CD14-positive monocyte (primary cell): Measurements from ENCODE around the gene KCNJ1. TPM values are rescaled to one million over a fixed set of nuclear protein-coding genes. Genes with fewer than 3 reads are reported as not detected.

ENCODE experiments used
- DNase-seq, 3 donors: peaks; one replicate each; pipeline ENCODE4 v3.0.0-alpha.2; 2011 to 2022
- H2AFZ ChIP-seq: 2 replicates; pipeline ENCODE4 v1.6.0; 2012; ENCODE audit warnings: mild to moderate bottlenecking, low read depth, low read length, inconsistent platforms; ENCODE audit not compliant: insufficient read depth, poor library complexity, severe bottlenecking
- H3K27ac ChIP-seq, 2 donors: 1 replicate in 1 of 2; 2 replicates in 1 of 2; pipeline ENCODE4 v1.5.1; 2012 to 2013; ENCODE audit warnings: low read length in 2 of 2, control low read depth in 1 of 2, inconsistent platforms in 1 of 2, low read depth in 1 of 2, mild to moderate bottlenecking in 1 of 2
- H3K27me3 ChIP-seq, 2 donors: one replicate each; pipeline versions ENCODE4 v1.6.0 to v1.6.1; 2011 to 2013; ENCODE audit warnings: low read length in 2 of 2; ENCODE audit not compliant: control insufficient read depth in 2 of 2, insufficient read depth in 2 of 2
- H3K36me3 ChIP-seq, 2 donors: replicated peaks in 1 of 2; 1 replicate in 1 of 2; 2 replicates in 1 of 2; pipeline versions ENCODE4 v1.5.1 to v1.6.1; 2012 to 2013; ENCODE audit warnings: low read length in 2 of 2, control low read depth in 1 of 2, inconsistent platforms in 1 of 2, mild to moderate bottlenecking in 1 of 2; ENCODE audit not compliant: insufficient read depth in 2 of 2, control insufficient read depth in 1 of 2
- H3K4me1 ChIP-seq, 2 donors: 1 replicate in 1 of 2; 2 replicates in 1 of 2; pipeline versions ENCODE4 v1.5.1 to v1.6.1; 2012 to 2013; ENCODE audit warnings: low read length in 2 of 2, control low read depth in 1 of 2, inconsistent platforms in 1 of 2, mild to moderate bottlenecking in 1 of 2, moderate library complexity in 1 of 2; ENCODE audit not compliant: insufficient read depth in 2 of 2, control insufficient read depth in 1 of 2
- H3K4me2 ChIP-seq: replicated peaks from 2 replicates; pipeline ENCODE3; 2012; ENCODE audit warnings: low read length, moderate library complexity, mild to moderate bottlenecking; ENCODE audit not compliant: poor library complexity, severe bottlenecking; ENCODE audit errors: extremely low read depth
- H3K4me3 ChIP-seq, 3 experiments: fragments of 200-600 bp in 1 of 3; sonication (generic) in 1 of 3; replicated peaks in 1 of 3; 1 replicate in 2 of 3; 2 replicates in 1 of 3; pipeline ENCODE4 v1.5.1; 2011 to 2013; ENCODE audit warnings: low read length in 3 of 3, mild to moderate bottlenecking in 3 of 3, control low read depth in 2 of 3, low read depth in 2 of 3, inconsistent platforms in 1 of 3, moderate library complexity in 1 of 3
- H3K79me2 ChIP-seq: 2 replicates; pipeline ENCODE4 v1.6.0; 2012; ENCODE audit warnings: mild to moderate bottlenecking, control low read depth, inconsistent platforms, low read length, moderate library complexity; ENCODE audit not compliant: insufficient read depth
- H3K9ac ChIP-seq: 2 replicates; pipeline ENCODE4 v1.6.0; 2017; ENCODE audit warnings: low read length, mild to moderate bottlenecking; ENCODE audit not compliant: insufficient read depth, poor library complexity, severe bottlenecking
- H3K9me3 ChIP-seq, 2 donors: replicated peaks in 1 of 2; 1 replicate in 1 of 2; 2 replicates in 1 of 2; pipeline versions ENCODE4 v1.5.1 to v1.6.1; 2012 to 2013; ENCODE audit warnings: low read length in 2 of 2, control low read depth in 1 of 2; ENCODE audit not compliant: control insufficient read depth in 1 of 2, insufficient read depth in 1 of 2
- H4K20me1 ChIP-seq: 2 replicates; pipeline ENCODE4 v1.6.0; 2012; ENCODE audit warnings: mild to moderate bottlenecking, low read length, control low read depth, moderate library complexity; ENCODE audit not compliant: insufficient read depth
- H3K27ac Mint-ChIP-seq, 7 donors: one replicate each; pipeline ENCODE4 v1.8.0; 2020; ENCODE audit warnings: mild to moderate bottlenecking in 7 of 7, mixed read lengths in 7 of 7, moderate library complexity in 6 of 7, inconsistent platforms in 2 of 7
- H3K27me3 Mint-ChIP-seq, 3 donors: one replicate each; pipeline ENCODE4 v1.8.0; 2021 to 2022; ENCODE audit warnings: low read depth in 3 of 3, mild to moderate bottlenecking in 3 of 3, mixed read lengths in 3 of 3, moderate library complexity in 3 of 3, inconsistent platforms in 1 of 3
- H3K36me3 Mint-ChIP-seq, 2 donors: one replicate each; pipeline ENCODE4 v1.8.0; 2020; ENCODE audit warnings: mixed read lengths in 2 of 2, inconsistent platforms in 1 of 2, mild to moderate bottlenecking in 1 of 2
- H3K4me1 Mint-ChIP-seq: one replicate; pipeline ENCODE4 v1.8.0; 2020; ENCODE audit warnings: mild to moderate bottlenecking, mixed read lengths
- H3K4me3 Mint-ChIP-seq, 2 donors: one replicate each; pipeline ENCODE4 v1.8.0; 2020; ENCODE audit warnings: mild to moderate bottlenecking in 2 of 2, mixed read lengths in 2 of 2, moderate library complexity in 1 of 2
- H3K9me3 Mint-ChIP-seq, 7 donors: one replicate each; pipeline ENCODE4 v1.8.0; 2020 to 2022; ENCODE audit warnings: mixed read lengths in 7 of 7, mild to moderate bottlenecking in 6 of 7, moderate library complexity in 6 of 7, inconsistent platforms in 2 of 7
- WGBS: methylation state at CpG from one replicate; pipeline ENCODE4 v1.1.5; 2013; ENCODE audit warnings: missing lambda C conversion rate; ENCODE audit not compliant: insufficient coverage; 5-methylcytosine and 5-hydroxymethylcytosine counted together
- intact Hi-C, 2 donors: fragments of 100-400 bp; cut with micrococcal nuclease; formaldehyde crosslinking; loops; one replicate each; pipeline versions ENCODE4 v1.15.0 to v1.15.1; 2023
- polyA plus RNA-seq, 3 donors: library from polyadenylated mRNA; depleted of rRNA in 1 of 3; unstranded in 2 of 3; stranded (reverse) in 1 of 3; fragments of 300-500 nt in 2 of 3; fragments of >200 nt in 1 of 3; fragmentation: Illumina TruSeq in 2 of 3; gene quantifications; 1 replicate in 2 of 3; 2 replicates in 1 of 3; pipeline ENCODE4 v1.2.3, GENCODE V29; 2012 to 2021
- TF ChIP-seq, protein P1 (sequence below): fragments of 200-600 bp; IDR thresholded peaks from one replicate; pipeline ENCODE4 v1.8.0; 2022; ENCODE audit warnings: antibody characterized with exemption, mild to moderate bottlenecking

Gene KCNJ1
- polyA plus RNA-seq, 3 donors = 0.12 to 0.47 TPM; not detected in 1

DNA sequence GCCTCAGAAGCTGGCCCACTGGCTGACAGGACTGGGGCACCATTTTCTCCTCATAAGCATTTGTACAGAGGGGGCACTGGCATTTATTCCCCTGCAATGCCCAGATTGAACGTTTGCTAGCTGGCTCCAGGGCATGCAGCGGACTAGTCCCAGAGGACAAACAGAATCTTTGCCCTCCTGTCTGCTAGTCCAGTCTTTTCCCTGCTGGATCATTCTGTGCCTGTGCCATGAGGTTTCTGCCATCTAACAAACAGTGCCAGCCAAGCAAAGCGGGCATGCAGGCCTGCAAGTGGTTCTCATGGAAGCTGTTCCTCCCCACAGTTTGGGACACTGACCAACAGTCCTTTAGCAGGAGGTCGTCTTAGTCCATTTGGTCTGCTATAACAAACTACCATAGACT lies 53.4 kb downstream of the KCNJ1 start:
- H3K79me2 ChIP-seq = peaks cover 4% of the 10 kb centered on the region
- H3K4me3 ChIP-seq = no peak overlapping the region
- H3K27me3 Mint-ChIP-seq = no peaks in the 10 kb centered on the region
- H3K4me1 ChIP-seq = no peaks in the 10 kb centered on the region
- H3K27me3 ChIP-seq = no peaks in the 10 kb centered on the region
- TF ChIP-seq, protein P1, sequence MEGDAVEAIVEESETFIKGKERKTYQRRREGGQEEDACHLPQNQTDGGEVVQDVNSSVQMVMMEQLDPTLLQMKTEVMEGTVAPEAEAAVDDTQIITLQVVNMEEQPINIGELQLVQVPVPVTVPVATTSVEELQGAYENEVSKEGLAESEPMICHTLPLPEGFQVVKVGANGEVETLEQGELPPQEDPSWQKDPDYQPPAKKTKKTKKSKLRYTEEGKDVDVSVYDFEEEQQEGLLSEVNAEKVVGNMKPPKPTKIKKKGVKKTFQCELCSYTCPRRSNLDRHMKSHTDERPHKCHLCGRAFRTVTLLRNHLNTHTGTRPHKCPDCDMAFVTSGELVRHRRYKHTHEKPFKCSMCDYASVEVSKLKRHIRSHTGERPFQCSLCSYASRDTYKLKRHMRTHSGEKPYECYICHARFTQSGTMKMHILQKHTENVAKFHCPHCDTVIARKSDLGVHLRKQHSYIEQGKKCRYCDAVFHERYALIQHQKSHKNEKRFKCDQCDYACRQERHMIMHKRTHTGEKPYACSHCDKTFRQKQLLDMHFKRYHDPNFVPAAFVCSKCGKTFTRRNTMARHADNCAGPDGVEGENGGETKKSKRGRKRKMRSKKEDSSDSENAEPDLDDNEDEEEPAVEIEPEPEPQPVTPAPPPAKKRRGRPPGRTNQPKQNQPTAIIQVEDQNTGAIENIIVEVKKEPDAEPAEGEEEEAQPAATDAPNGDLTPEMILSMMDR = no peak
- intact Hi-C loops = no loop called here
- H3K36me3 Mint-ChIP-seq = peaks cover 79 to 80% of the 10 kb centered on the region in 2 donors
- H3K4me2 ChIP-seq = no peak overlapping the region
- no peak overlapping the region for H2AFZ ChIP-seq
- H4K20me1 ChIP-seq = peaks cover 96% of the 10 kb centered on the region
- H3K4me1 Mint-ChIP-seq = peaks cover 2% of the 10 kb centered on the region
- no peak for DNase-seq
- H3K4me3 Mint-ChIP-seq = no peak overlapping the region
- 96% methylated on average over 2 of the region's 4 CpGs for WGBS
- H3K27ac ChIP-seq = peak overlapping the region in 1 of 2 donors; percentile 37
- H3K27ac Mint-ChIP-seq = peak overlapping the region in 2 of 7 donors; percentile 46 to 57
- peaks cover 71 to 98% of the 10 kb centered on the region in 2 donors for H3K36me3 ChIP-seq
- no peaks in the 10 kb centered on the region for H3K9me3 Mint-ChIP-seq
- H3K9ac ChIP-seq = no peak overlapping the region
- H3K9me3 ChIP-seq = no peaks in the 10 kb centered on the region

DNA sequence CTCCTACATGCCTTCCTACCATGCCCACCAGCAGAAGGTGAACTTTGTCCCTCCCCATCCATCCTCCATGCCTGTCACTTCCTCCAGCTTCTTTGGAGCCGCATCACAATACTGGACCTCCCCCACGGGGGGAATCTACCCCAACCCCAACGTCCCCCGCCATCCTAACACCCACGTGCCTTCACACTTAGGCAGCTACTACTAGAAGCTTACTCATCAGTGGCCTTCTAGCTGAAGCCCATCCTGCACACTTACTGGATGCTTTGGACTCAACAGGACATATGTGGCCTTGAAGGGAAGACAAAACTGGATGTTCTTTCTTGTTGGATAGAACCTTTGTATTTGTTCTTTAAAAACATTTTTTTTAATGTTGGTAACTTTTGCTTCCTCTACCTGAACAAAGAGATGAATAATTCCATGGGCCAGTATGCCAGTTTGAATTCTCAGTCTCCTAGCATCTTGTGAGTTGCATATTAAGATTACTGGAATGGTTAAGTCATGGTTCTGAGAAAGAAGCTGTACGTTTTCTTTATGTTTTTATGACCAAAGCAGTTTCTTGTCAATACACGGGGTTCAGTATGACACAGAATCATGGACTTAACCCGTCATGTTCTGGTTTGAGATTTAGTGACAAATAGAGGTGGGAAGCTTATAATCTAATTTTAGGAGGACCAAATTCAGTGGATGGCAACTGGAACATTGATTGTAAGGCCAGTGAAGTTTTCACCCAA lies 56.1 kb downstream of the KCNJ1 start:
- 94% methylated on average over 5 of the region's 8 CpGs for WGBS
- Histone ChIP-seq H3K36me3 (peaks cover 87 to 98% of the 10 kb centered on the region in 2 donors), H4K20me1 (peaks cover 99% of the 10 kb centered on the region), H3K4me2 (no peak overlapping the region), H3K27ac (no peak overlapping the region), H3K4me3 (no peak overlapping the region), H3K27me3 (no peaks in the 10 kb centered on the region), H3K9ac (no peak overlapping the region), H3K79me2 (peaks cover 4% of the 10 kb centered on the region), H3K9me3 (no peaks in the 10 kb centered on the region), H2AFZ (no peak overlapping the region), H3K4me1 (no peaks in the 10 kb centered on the region)
- DNase-seq = no peak
- Mint-ChIP-seq H3K4me1 (peaks cover 2% of the 10 kb centered on the region), H3K27ac (peak overlapping the region in 2 of 7 donors; percentile 17 to 46), H3K4me3 (no peak overlapping the region), H3K36me3 (peaks cover 83 to 89% of the 10 kb centered on the region in 2 donors), H3K9me3 (no peaks in the 10 kb centered on the region), H3K27me3 (no peaks in the 10 kb centered on the region)
- TF ChIP-seq, protein P1 = no peak
- intact Hi-C loops = no loop called here
